Measurements from ENCODE around the gene PTPRJ.

DNA sequence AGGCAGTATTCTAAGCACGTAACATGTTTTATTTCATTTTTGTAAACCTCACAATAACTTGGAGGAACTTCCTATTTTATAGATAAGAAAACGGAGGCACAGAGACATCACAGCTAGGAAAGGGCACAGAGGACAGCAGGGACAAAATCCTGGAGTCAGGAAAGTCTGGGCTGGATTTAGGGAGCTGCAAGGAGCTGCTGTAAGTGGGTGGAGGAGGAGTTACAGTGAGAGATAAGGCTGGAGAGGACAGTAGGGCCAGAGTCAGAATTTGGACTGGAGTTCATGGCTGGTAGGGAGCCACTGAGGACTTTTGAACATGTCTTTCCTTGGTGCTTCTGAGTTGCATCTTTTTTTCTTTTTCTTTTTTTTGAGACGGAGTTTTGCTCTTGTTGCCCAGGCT lies 32.2 kb upstream of the PTPRJ start:
- no peak for TF ChIP-seq CTCF (IDR thresholded peaks at IDR 0.05)
- TF ChIP-seq EZH2 (IDR thresholded peaks at IDR 0.05; ENCODE audit: borderline replicate concordance, insufficient read depth, low read depth, low read length, poor library complexity, severe bottlenecking) = no peak
